Stimulated activated naive CD8-positive, alpha-beta T cell treated with anti-CD3 and anti-CD28 coated beads, Interleukin-15, amount 100 ng/mL, for 72 hours (primary cell): ENCODE results near the gene RCSD1.
A peak's percentile ranks its signal among the peaks of the same experiment; 100 is the strongest.

Experiments used
- ATAC-seq: fragments of 150-1000 bp; cut with Tn5 transposase; 2 replicates; pipeline ENCODE4 v1.10.0; 2021; ENCODE audit warnings: mild to moderate bottlenecking, moderate library complexity
- DNase-seq, 2 donors: peaks; one replicate each; pipeline ENCODE4 v3.0.0; 2021 to 2022
- H3K27ac Mint-ChIP-seq, 2 donors: one replicate each; pipeline ENCODE4 v1.8.0; 2022; ENCODE audit warnings: mild to moderate bottlenecking in 2 of 2, mixed read lengths in 2 of 2, moderate library complexity in 2 of 2
- H3K27me3 Mint-ChIP-seq: one replicate; pipeline ENCODE4 v1.8.0; 2022; ENCODE audit warnings: mixed read lengths
- H3K4me1 Mint-ChIP-seq: one replicate; pipeline ENCODE4 v1.8.0; 2022; ENCODE audit warnings: mild to moderate bottlenecking, mixed read lengths
- H3K4me3 Mint-ChIP-seq, 2 donors: one replicate each; pipeline ENCODE4 v1.8.0; 2022; ENCODE audit warnings: mild to moderate bottlenecking in 2 of 2, mixed read lengths in 2 of 2, moderate library complexity in 1 of 2
- H3K9me3 Mint-ChIP-seq, 2 donors: one replicate each; pipeline ENCODE4 v1.8.0; 2022; ENCODE audit warnings: mixed read lengths in 2 of 2

Gene RCSD1

GRCh38 chr1:167665469-167665868, 35.4 kb downstream of the RCSD1 start:
- no peak for DNase-seq
- no peak overlapping the region for H3K27ac Mint-ChIP-seq
- H3K27me3 Mint-ChIP-seq: no peaks in the 10 kb centered on the region
- peaks cover 81% of the 10 kb centered on the region for H3K4me1 Mint-ChIP-seq
- H3K4me3 Mint-ChIP-seq: no peak overlapping the region
- no peak for ATAC-seq
- no peaks in the 10 kb centered on the region for H3K9me3 Mint-ChIP-seq

- ATAC-seq (no peak), DNase-seq (no peak)
- Mint-ChIP-seq H3K4me1 (peaks cover 81% of the 10 kb centered on the region), H3K27me3 (no peaks in the 10 kb centered on the region), H3K4me3 (no peak overlapping the region), H3K9me3 (no peaks in the 10 kb centered on the region), H3K27ac (no peak overlapping the region)
Observed at GRCh38 chr1:167666416-167666815, 36.4 kb downstream of the RCSD1 start.

GRCh38 chr1:167667536-167667935, 37.5 kb downstream of the RCSD1 start:
- DNase-seq (no peak), ATAC-seq (no peak)
- no peak overlapping the region for H3K4me3 Mint-ChIP-seq
- H3K9me3 Mint-ChIP-seq: no peaks in the 10 kb centered on the region
- H3K27ac Mint-ChIP-seq: no peak overlapping the region
- H3K4me1 Mint-ChIP-seq: peaks cover 81% of the 10 kb centered on the region
- H3K27me3 Mint-ChIP-seq: no peaks in the 10 kb centered on the region

GRCh38 chr1:167668108-167668507, 38.1 kb downstream of the RCSD1 start:
- Mint-ChIP-seq H3K27ac (no peak overlapping the region), H3K27me3 (no peaks in the 10 kb centered on the region), H3K4me1 (peaks cover 81% of the 10 kb centered on the region), H3K4me3 (no peak overlapping the region), H3K9me3 (no peaks in the 10 kb centered on the region)
- no peak for ATAC-seq
- DNase-seq: no peak

- Mint-ChIP-seq H3K4me3 (no peak overlapping the region), H3K9me3 (no peaks in the 10 kb centered on the region), H3K4me1 (peaks cover 88% of the 10 kb centered on the region), H3K27me3 (no peaks in the 10 kb centered on the region), H3K27ac (peak overlapping the region in 1 of 2 donors; percentile 48)
- DNase-seq: no peak
- no peak for ATAC-seq
Observed at GRCh38 chr1:167669209-167670124, 39.4 kb downstream of the RCSD1 start.

GRCh38 chr1:167670563-167670962, 40.5 kb downstream of the RCSD1 start:
- H3K4me1 Mint-ChIP-seq: peaks cover 86% of the 10 kb centered on the region
- DNase-seq (no peak), ATAC-seq (no peak)
- H3K4me3 Mint-ChIP-seq: no peak overlapping the region
- H3K27ac Mint-ChIP-seq: peak overlapping the region; percentile 0 to 51
- H3K9me3 Mint-ChIP-seq: no peaks in the 10 kb centered on the region
- no peaks in the 10 kb centered on the region for H3K27me3 Mint-ChIP-seq

- Mint-ChIP-seq H3K9me3 (no peaks in the 10 kb centered on the region), H3K4me3 (no peak overlapping the region), H3K4me1 (peaks cover 74% of the 10 kb centered on the region), H3K27me3 (no peaks in the 10 kb centered on the region), H3K27ac (no peak overlapping the region)
- ATAC-seq: no peak
- no peak for DNase-seq
Observed at GRCh38 chr1:167671727-167672511, 41.9 kb downstream of the RCSD1 start.

GRCh38 chr1:167672831-167673230, 42.8 kb downstream of the RCSD1 start:
- Mint-ChIP-seq H3K9me3 (no peaks in the 10 kb centered on the region), H3K4me3 (no peak overlapping the region), H3K4me1 (peaks cover 65% of the 10 kb centered on the region), H3K27ac (no peak overlapping the region), H3K27me3 (no peaks in the 10 kb centered on the region)
- ATAC-seq (no peak), DNase-seq (no peak)

- no peaks in the 10 kb centered on the region for H3K27me3 Mint-ChIP-seq
- no peaks in the 10 kb centered on the region for H3K9me3 Mint-ChIP-seq
- no peak overlapping the region for H3K4me3 Mint-ChIP-seq
- peak overlapping the region in 1 of 2 donors; percentile 40 for H3K27ac Mint-ChIP-seq
- no peak for DNase-seq
- ATAC-seq: no peak
- H3K4me1 Mint-ChIP-seq: peaks cover 61% of the 10 kb centered on the region
Observed at GRCh38 chr1:167673265-167673664, 43.2 kb downstream of the RCSD1 start.

GRCh38 chr1:167674156-167674555, 44.1 kb downstream of the RCSD1 start:
- DNase-seq: no peak
- Mint-ChIP-seq H3K27me3 (no peaks in the 10 kb centered on the region), H3K27ac (peak overlapping the region in 1 of 2 donors; percentile 3), H3K4me1 (peaks cover 54% of the 10 kb centered on the region), H3K4me3 (no peak overlapping the region), H3K9me3 (no peaks in the 10 kb centered on the region)
- no peak for ATAC-seq

- H3K9me3 Mint-ChIP-seq: no peaks in the 10 kb centered on the region
Observed at GRCh38 chr1:167675440-167675839, 45.4 kb downstream of the RCSD1 start.

GRCh38 chr1:167676205-167676915, 46.3 kb downstream of the RCSD1 start:
- H3K27ac Mint-ChIP-seq: no peak overlapping the region
- peak; percentile 76 for ATAC-seq
- H3K9me3 Mint-ChIP-seq: no peaks in the 10 kb centered on the region
- no peak for DNase-seq
- no peaks in the 10 kb centered on the region for H3K27me3 Mint-ChIP-seq
- H3K4me1 Mint-ChIP-seq: peaks cover 44% of the 10 kb centered on the region
- H3K4me3 Mint-ChIP-seq: no peak overlapping the region

More at GRCh38 chr1:167675440-167675839, 45.4 kb downstream of the RCSD1 start:
- no peak for ATAC-seq
- Mint-ChIP-seq H3K4me3 (no peak overlapping the region), H3K4me1 (peaks cover 46% of the 10 kb centered on the region), H3K27me3 (no peaks in the 10 kb centered on the region), H3K27ac (no peak overlapping the region)
- no peak for DNase-seq

- no peak overlapping the region for H3K4me3 Mint-ChIP-seq
- ATAC-seq (no peak), DNase-seq (no peak)
- no peaks in the 10 kb centered on the region for H3K9me3 Mint-ChIP-seq
- H3K27ac Mint-ChIP-seq: peak overlapping the region in 1 of 2 donors; percentile 46
- no peaks in the 10 kb centered on the region for H3K27me3 Mint-ChIP-seq
- peaks cover 41% of the 10 kb centered on the region for H3K4me1 Mint-ChIP-seq
Observed at GRCh38 chr1:167676916-167677848, 47.1 kb downstream of the RCSD1 start.

- Mint-ChIP-seq H3K4me3 (no peak overlapping the region), H3K27me3 (no peaks in the 10 kb centered on the region), H3K27ac (no peak overlapping the region), H3K4me1 (peaks cover 29% of the 10 kb centered on the region), H3K9me3 (no peaks in the 10 kb centered on the region)
- no peak for ATAC-seq
- DNase-seq: no peak
Observed at GRCh38 chr1:167678422-167678821, 48.4 kb downstream of the RCSD1 start.

- Mint-ChIP-seq H3K9me3 (no peaks in the 10 kb centered on the region), H3K4me1 (peaks cover 25% of the 10 kb centered on the region), H3K27me3 (no peaks in the 10 kb centered on the region), H3K4me3 (no peak overlapping the region), H3K27ac (no peak overlapping the region)
- ATAC-seq: no peak
- DNase-seq: no peak
Observed at GRCh38 chr1:167678838-167679237, 48.8 kb downstream of the RCSD1 start.
